ENCODE results near the gene ZNF735.
A peak's percentile ranks its signal among the peaks of the same experiment; 100 is the strongest.
"Not testable (repeated sequence)": the region's sequence is repeated elsewhere in the genome, so short reads cannot be mapped to it uniquely, and the experiment has no call there.

- TF ChIP-seq HMGXB4 (CRISPR knock-in tag; IDR thresholded peaks at IDR 0.05); HNRNPK (IDR thresholded peaks at IDR 0.05; ENCODE audit: low read depth, low read length, poor library complexity, severe bottlenecking); RB1 (IDR thresholded peaks at IDR 0.05; ENCODE audit: low read depth); UBTF (IDR thresholded peaks at IDR 0.05; ENCODE audit: borderline replicate concordance in 1 of 2, low read depth in 2 of 2, low read length in 2 of 2); POLR2A (conservative IDR thresholded peaks at IDR 0.05); EGR1 (conservative IDR thresholded peaks at IDR 0.05): not testable (repeated sequence)
- TF ChIP-seq RAD51 (IDR thresholded peaks at IDR 0.05; ENCODE audit: borderline replicate concordance, low read depth), result 0 out of 2 replicates have a peak, but pooled peaks have one; percentile 20
Observed at GRCh38 chr7:64170974-64171373, 36.0 kb upstream of the ZNF735 start.
